ENCODE measurements around the gene UBE2K. TPM values are rescaled to one million over a fixed set of nuclear protein-coding genes. Genes with fewer than 3 reads are reported as not detected.

The UBE2K gene
- total RNA-seq, 2 donors from 2014 or later: 25.6 to 30.3 TPM

Small RNA genes within 50 kb of the gene (small RNA-seq; reads per million reads assigned to genes)
- gene RF00019 (0 reads per million in 2 donors), gene RN7SL558P (0 reads per million in 2 donors)

Other genes with a start within 250 kb of the UBE2K start
- 1,000 to 10,000 TPM; 1,563 to 5,624 TPM for gene RPL9, start 239.2 kb upstream of the UBE2K start, total RNA-seq
- 10 to 100 TPM; 11.2 to 15.3 TPM for gene LIAS, start 239.1 kb upstream of the UBE2K start, total RNA-seq
- gene UGDH, start 170.7 kb upstream of the UBE2K start, total RNA-seq: 100 to 1,000 TPM in 1 of 2 donors, 10 to 100 TPM in 1; 59.0 to 147 TPM
- gene SMIM14, start 59.3 kb upstream of the UBE2K start, total RNA-seq: 100 to 1,000 TPM in 1 of 2 donors, 10 to 100 TPM in 1; 36.1 to 101 TPM